Muscle of arm (tissue), 12 donors: ENCODE measurements around the gene STXBP5. TPM values are rescaled to one million over a fixed set of nuclear protein-coding genes. Genes with fewer than 3 reads are reported as not detected.
"Not testable (repeated sequence)": the region's sequence is repeated elsewhere in the genome, so short reads cannot be mapped to it uniquely, and the experiment has no call there.

ENCODE experiments used
- DNase-seq: peaks from one replicate; pipeline ENCODE4 v3.0.0-alpha.2; 2013
- polyA plus RNA-seq, 12 donors: library from polyadenylated mRNA; unstranded; fragments of 120-200 nt; gene quantifications; one replicate each; pipeline ENCODE4 v1.2.1, GENCODE V29; 2013; ENCODE audit not compliant: insufficient read length in 12 of 12

STXBP5 gene
- polyA plus RNA-seq, 12 donors = 10.2 to 24.5 (median 15.5) TPM; not detected in 1

- no peak for DNase-seq
Observed at GRCh38 chr6:147245693-147246092, 41.5 kb downstream of the STXBP5 start.

- no peak for DNase-seq
Observed at GRCh38 chr6:147246853-147247635, 42.8 kb downstream of the STXBP5 start.

- no peak for DNase-seq
Observed at GRCh38 chr6:147248859-147249258, 44.6 kb downstream of the STXBP5 start.

GRCh38 chr6:147251072-147251471 is 46.9 kb downstream of the STXBP5 start:
- DNase-seq = no peak

GRCh38 chr6:147254929-147255473 is 50.8 kb downstream of the STXBP5 start:
- not testable (repeated sequence) for DNase-seq

- DNase-seq = no peak
Observed at GRCh38 chr6:147255948-147256674, 51.9 kb downstream of the STXBP5 start.

- DNase-seq = no peak
Observed at GRCh38 chr6:147257760-147258159, 53.5 kb downstream of the STXBP5 start.

- no peak for DNase-seq
Observed at GRCh38 chr6:147260091-147260490, 55.9 kb downstream of the STXBP5 start.

- no peak for DNase-seq
Observed at GRCh38 chr6:147262946-147263345, 58.7 kb downstream of the STXBP5 start.

- no peak for DNase-seq
Observed at GRCh38 chr6:147266821-147267220, 62.6 kb downstream of the STXBP5 start.

GRCh38 chr6:147267658-147268057 is 63.4 kb downstream of the STXBP5 start:
- DNase-seq = no peak

- no peak for DNase-seq
Observed at GRCh38 chr6:147268254-147268653, 64.0 kb downstream of the STXBP5 start.

GRCh38 chr6:147274012-147274411 is 69.8 kb downstream of the STXBP5 start:
- DNase-seq = no peak

- DNase-seq = no peak
Observed at GRCh38 chr6:147274776-147275175, 70.6 kb downstream of the STXBP5 start.

- no peak for DNase-seq
Observed at GRCh38 chr6:147278891-147279290, 74.7 kb downstream of the STXBP5 start.

- no peak for DNase-seq
Observed at GRCh38 chr6:147279427-147279826, 75.2 kb downstream of the STXBP5 start.

- no peak for DNase-seq
Observed at GRCh38 chr6:147281895-147282565, 77.8 kb downstream of the STXBP5 start.

- DNase-seq = no peak
Observed at GRCh38 chr6:147282566-147282959, 78.3 kb downstream of the STXBP5 start.

- DNase-seq = peak; percentile 19
Observed at GRCh38 chr6:147283460-147283859, 79.2 kb downstream of the STXBP5 start.

GRCh38 chr6:147285087-147285855 is 81.1 kb downstream of the STXBP5 start:
- DNase-seq = peak; percentile 17

- DNase-seq = no peak
Observed at GRCh38 chr6:147287869-147288271, 83.7 kb downstream of the STXBP5 start.

GRCh38 chr6:147297124-147297523 is 92.9 kb downstream of the STXBP5 start:
- no peak for DNase-seq
